ENCODE results near the gene RSKR.
"Not testable (repeated sequence)": the region's sequence is repeated elsewhere in the genome, so short reads cannot be mapped to it uniquely, and the experiment has no call there.

Gene RSKR

GRCh38 chr17:28613931-28614381 is at the start of gene RSKR:
Gene RSKR, minus strand, starts transcription at chr17:28614185. Its CDS starts 24 bp downstream, at chr17:28614161.
- FAIRE-seq, result no peak

GRCh38 chr17:28663723-28664122 is 49.7 kb upstream of the RSKR start:
- no peak for FAIRE-seq

GRCh38 chr17:28662527-28662829 is 48.5 kb upstream of the RSKR start:
- FAIRE-seq, result no peak

GRCh38 chr17:28661635-28662526 is 47.9 kb upstream of the RSKR start, which contains the start of the genes SDF2 and SUPT6H:
Gene SDF2, minus strand, starts transcription at chr17:28661906. Its CDS starts 30 bp downstream, at chr17:28661876.
Gene SUPT6H, plus strand, starts transcription at chr17:28662205. Its CDS starts 11,197 bp downstream, at chr17:28673402.
- FAIRE-seq, result no peak

- not testable (repeated sequence) for FAIRE-seq
These were observed 45.5 kb upstream of the RSKR start for GRCh38 chr17:28659497-28659881.

- FAIRE-seq, result not testable (repeated sequence)
These were observed 44.9 kb upstream of the RSKR start for GRCh38 chr17:28658766-28659496.

- not testable (repeated sequence) for FAIRE-seq
These were observed 44.4 kb upstream of the RSKR start for GRCh38 chr17:28658342-28658741.

- no peak for FAIRE-seq
These were observed 43.8 kb upstream of the RSKR start for GRCh38 chr17:28657756-28658155.

GRCh38 chr17:28655160-28655559 is 41.2 kb upstream of the RSKR start:
- no peak for FAIRE-seq

GRCh38 chr17:28648698-28649097 is 34.7 kb upstream of the RSKR start:
- FAIRE-seq, result no peak

GRCh38 chr17:28646039-28646754 is 32.2 kb upstream of the RSKR start:
- no peak for FAIRE-seq

GRCh38 chr17:28645576-28645939 is 31.6 kb upstream of the RSKR start:
- FAIRE-seq, result no peak

- no peak for FAIRE-seq
These were observed 31.0 kb upstream of the RSKR start, which contains the start of gene BLTP2 for GRCh38 chr17:28644787-28645575. Gene BLTP2, minus strand, starts transcription at chr17:28645158. Its CDS starts 102 bp downstream, at chr17:28645056.

GRCh38 chr17:28643983-28644786 is 30.2 kb upstream of the RSKR start:
- no peak for FAIRE-seq

- FAIRE-seq, result no peak
These were observed 27.6 kb upstream of the RSKR start for GRCh38 chr17:28641579-28641978.

GRCh38 chr17:28635506-28635905 is 21.5 kb upstream of the RSKR start:
- FAIRE-seq, result no peak

- no peak for FAIRE-seq
These were observed 20.4 kb upstream of the RSKR start for GRCh38 chr17:28634206-28634865.

GRCh38 chr17:28626818-28627217 is 12.8 kb upstream of the RSKR start:
- FAIRE-seq, result no peak

GRCh38 chr17:28624148-28624547 is 10.2 kb upstream of the RSKR start:
- FAIRE-seq, result no peak

GRCh38 chr17:28623696-28624095 is 9.7 kb upstream of the RSKR start:
- FAIRE-seq, result no peak

- FAIRE-seq, result no peak
These were observed 8.2 kb upstream of the RSKR start for GRCh38 chr17:28622186-28622585.

All from colon (tissue), 2 donors.